H1 (cell line): ENCODE measurements around the gene ELMO1. TPM values are rescaled to one million over a fixed set of nuclear protein-coding genes. Genes with fewer than 3 reads are reported as not detected.

Source experiments
- CHD1 ChIP-seq: IDR thresholded peaks from 2 replicates; pipeline ENCODE4 v1.6.1; 2012; ENCODE audit warnings: low read depth, low read length, improper control_type of control experiment
- polyA plus RNA-seq, 7 experiments: library from polyadenylated mRNA; depleted of rRNA in 3 of 7; stranded (reverse) in 5 of 7; unstranded in 2 of 7; fragments of >200 nt in 5 of 7; fragments of 200-250 nt in 2 of 7; gene quantifications; 1 replicate in 5 of 7; 2 replicates in 1 of 7; 4 replicates in 1 of 7; pipeline versions ENCODE4 v1.2.1 to v1.2.3, GENCODE V29; 2011 to 2013; ENCODE audit warnings: missing spikeins in 2 of 7, mixed read lengths in 2 of 7
- total RNA-seq: library from RNA; stranded (reverse); fragmentation: NEBNext Ultra II Directional; extraction: Animal tissue kit (Norgen Biotek cat#: 25700); gene quantifications from 2 replicates; pipeline ENCODE4 v1.2.1, GENCODE V29; 2021
- TF ChIP-seq, protein P1 (sequence below): fragments of 300-600 bp; sonication (generic); IDR thresholded peaks from 2 replicates; pipeline ENCODE4 v1.7.1; 2012; ENCODE audit warnings: low read length, moderate library complexity, mild to moderate bottlenecking, inconsistent platforms; ENCODE audit not compliant: insufficient replicate concordance
- TF ChIP-seq, protein P2 (sequence below): IDR thresholded peaks from 2 replicates; pipeline ENCODE4 v1.6.1; 2011; ENCODE audit warnings: low read length, improper control_type of control experiment

The ELMO1 gene
- total and polyA plus RNA-seq, 2 of the 8 experiments (the other 6 are each of a cell fraction or from before 2014, with no cell fraction given) = 18.4 to 21.0 TPM

DNA sequence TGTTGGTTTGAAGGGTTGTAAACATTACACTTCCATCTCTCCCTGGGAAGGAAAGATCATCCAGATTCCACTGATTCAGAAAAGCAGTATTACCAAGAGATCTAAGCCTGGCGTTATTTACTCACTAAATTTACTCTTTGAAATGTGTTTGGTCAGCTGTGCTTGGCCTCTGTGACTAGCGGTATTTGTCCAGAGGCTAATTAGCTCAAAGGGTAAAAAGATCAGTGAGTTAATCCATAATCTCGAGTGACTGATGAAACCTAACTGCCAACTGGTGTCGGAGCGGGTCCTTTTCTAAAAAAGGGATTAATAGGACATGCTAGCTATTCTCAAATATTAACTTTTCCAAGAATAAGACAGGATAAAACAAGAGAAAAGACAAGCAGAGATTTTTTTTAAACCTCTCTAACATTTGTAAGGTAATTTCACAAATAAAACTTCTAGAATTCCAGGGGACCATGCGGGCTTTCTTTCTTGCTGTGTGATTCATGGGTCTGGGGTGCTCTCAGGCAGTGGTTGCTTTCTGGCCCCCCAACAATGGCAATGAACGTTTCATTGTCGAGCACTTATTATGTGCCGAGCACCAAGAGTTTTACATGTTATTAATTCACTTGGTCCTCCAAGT lies 477.0 kb downstream of the ELMO1 start (continued):
- TF ChIP-seq, protein P1, sequence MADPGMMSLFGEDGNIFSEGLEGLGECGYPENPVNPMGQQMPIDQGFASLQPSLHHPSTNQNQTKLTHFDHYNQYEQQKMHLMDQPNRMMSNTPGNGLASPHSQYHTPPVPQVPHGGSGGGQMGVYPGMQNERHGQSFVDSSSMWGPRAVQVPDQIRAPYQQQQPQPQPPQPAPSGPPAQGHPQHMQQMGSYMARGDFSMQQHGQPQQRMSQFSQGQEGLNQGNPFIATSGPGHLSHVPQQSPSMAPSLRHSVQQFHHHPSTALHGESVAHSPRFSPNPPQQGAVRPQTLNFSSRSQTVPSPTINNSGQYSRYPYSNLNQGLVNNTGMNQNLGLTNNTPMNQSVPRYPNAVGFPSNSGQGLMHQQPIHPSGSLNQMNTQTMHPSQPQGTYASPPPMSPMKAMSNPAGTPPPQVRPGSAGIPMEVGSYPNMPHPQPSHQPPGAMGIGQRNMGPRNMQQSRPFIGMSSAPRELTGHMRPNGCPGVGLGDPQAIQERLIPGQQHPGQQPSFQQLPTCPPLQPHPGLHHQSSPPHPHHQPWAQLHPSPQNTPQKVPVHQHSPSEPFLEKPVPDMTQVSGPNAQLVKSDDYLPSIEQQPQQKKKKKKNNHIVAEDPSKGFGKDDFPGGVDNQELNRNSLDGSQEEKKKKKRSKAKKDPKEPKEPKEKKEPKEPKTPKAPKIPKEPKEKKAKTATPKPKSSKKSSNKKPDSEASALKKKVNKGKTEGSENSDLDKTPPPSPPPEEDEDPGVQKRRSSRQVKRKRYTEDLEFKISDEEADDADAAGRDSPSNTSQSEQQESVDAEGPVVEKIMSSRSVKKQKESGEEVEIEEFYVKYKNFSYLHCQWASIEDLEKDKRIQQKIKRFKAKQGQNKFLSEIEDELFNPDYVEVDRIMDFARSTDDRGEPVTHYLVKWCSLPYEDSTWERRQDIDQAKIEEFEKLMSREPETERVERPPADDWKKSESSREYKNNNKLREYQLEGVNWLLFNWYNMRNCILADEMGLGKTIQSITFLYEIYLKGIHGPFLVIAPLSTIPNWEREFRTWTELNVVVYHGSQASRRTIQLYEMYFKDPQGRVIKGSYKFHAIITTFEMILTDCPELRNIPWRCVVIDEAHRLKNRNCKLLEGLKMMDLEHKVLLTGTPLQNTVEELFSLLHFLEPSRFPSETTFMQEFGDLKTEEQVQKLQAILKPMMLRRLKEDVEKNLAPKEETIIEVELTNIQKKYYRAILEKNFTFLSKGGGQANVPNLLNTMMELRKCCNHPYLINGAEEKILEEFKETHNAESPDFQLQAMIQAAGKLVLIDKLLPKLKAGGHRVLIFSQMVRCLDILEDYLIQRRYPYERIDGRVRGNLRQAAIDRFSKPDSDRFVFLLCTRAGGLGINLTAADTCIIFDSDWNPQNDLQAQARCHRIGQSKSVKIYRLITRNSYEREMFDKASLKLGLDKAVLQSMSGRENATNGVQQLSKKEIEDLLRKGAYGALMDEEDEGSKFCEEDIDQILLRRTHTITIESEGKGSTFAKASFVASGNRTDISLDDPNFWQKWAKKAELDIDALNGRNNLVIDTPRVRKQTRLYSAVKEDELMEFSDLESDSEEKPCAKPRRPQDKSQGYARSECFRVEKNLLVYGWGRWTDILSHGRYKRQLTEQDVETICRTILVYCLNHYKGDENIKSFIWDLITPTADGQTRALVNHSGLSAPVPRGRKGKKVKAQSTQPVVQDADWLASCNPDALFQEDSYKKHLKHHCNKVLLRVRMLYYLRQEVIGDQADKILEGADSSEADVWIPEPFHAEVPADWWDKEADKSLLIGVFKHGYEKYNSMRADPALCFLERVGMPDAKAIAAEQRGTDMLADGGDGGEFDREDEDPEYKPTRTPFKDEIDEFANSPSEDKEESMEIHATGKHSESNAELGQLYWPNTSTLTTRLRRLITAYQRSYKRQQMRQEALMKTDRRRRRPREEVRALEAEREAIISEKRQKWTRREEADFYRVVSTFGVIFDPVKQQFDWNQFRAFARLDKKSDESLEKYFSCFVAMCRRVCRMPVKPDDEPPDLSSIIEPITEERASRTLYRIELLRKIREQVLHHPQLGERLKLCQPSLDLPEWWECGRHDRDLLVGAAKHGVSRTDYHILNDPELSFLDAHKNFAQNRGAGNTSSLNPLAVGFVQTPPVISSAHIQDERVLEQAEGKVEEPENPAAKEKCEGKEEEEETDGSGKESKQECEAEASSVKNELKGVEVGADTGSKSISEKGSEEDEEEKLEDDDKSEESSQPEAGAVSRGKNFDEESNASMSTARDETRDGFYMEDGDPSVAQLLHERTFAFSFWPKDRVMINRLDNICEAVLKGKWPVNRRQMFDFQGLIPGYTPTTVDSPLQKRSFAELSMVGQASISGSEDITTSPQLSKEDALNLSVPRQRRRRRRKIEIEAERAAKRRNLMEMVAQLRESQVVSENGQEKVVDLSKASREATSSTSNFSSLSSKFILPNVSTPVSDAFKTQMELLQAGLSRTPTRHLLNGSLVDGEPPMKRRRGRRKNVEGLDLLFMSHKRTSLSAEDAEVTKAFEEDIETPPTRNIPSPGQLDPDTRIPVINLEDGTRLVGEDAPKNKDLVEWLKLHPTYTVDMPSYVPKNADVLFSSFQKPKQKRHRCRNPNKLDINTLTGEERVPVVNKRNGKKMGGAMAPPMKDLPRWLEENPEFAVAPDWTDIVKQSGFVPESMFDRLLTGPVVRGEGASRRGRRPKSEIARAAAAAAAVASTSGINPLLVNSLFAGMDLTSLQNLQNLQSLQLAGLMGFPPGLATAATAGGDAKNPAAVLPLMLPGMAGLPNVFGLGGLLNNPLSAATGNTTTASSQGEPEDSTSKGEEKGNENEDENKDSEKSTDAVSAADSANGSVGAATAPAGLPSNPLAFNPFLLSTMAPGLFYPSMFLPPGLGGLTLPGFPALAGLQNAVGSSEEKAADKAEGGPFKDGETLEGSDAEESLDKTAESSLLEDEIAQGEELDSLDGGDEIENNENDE = no peak
- no peak for TF ChIP-seq CHD1
- TF ChIP-seq, protein P2, sequence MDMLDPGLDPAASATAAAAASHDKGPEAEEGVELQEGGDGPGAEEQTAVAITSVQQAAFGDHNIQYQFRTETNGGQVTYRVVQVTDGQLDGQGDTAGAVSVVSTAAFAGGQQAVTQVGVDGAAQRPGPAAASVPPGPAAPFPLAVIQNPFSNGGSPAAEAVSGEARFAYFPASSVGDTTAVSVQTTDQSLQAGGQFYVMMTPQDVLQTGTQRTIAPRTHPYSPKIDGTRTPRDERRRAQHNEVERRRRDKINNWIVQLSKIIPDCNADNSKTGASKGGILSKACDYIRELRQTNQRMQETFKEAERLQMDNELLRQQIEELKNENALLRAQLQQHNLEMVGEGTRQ = no peak
